GM19452 (cell line): Measurements from ENCODE around the gene RAD50.
A peak's percentile ranks its signal among the peaks of the same experiment; 100 is the strongest.

ENCODE experiments used
- ATAC-seq: cut with Tn5 transposase; IDR thresholded peaks from one replicate; pipeline ENCODE4 v1.9.1; 2021; ENCODE audit not compliant: unreplicated experiment

The RAD50 gene

DNA sequence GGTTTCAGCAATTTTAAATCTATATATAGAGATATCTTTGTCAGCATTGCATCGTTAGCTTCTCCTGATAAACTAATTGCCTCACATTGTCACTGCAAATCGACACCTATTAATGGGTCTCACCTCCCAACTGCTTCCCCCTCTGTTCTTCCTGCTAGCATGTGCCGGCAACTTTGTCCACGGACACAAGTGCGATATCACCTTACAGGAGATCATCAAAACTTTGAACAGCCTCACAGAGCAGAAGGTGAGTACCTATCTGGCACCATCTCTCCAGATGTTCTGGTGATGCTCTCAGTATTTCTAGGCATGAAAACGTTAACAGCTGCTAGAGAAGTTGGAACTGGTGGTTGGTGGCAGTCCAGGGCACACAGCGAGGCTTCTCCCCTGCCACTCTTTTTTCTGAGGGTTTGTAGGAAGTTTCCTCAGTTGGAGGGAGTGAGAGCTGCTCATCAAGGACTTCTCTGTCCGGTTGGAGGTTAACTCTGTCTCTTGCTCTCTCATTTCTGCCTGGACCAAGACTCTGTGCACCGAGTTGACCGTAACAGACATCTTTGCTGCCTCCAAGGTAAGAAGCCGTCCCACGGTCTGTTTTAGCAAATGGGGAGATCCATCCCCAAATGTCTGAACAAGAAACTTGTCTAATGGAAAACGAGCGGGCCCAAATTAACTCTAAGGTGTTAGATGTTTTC, 117.3 kb downstream of the RAD50 start, which contains the start of gene IL4:
Gene IL4, plus strand, starts transcription at position 51 of the 692 bp plus-strand sequence. Its CDS starts 62 bp downstream, at position 113.
- ATAC-seq: no peak

GRCh38 chr5:132674671-132675506, 118.1 kb downstream of the RAD50 start:
- peak; percentile 64 for ATAC-seq

- ATAC-seq: no peak
These were observed 119.3 kb downstream of the RAD50 start for GRCh38 chr5:132675936-132676689.

GRCh38 chr5:132677191-132677590, 120.4 kb downstream of the RAD50 start:
- no peak for ATAC-seq

GRCh38 chr5:132677682-132678400, 121.1 kb downstream of the RAD50 start:
- ATAC-seq: no peak

DNA sequence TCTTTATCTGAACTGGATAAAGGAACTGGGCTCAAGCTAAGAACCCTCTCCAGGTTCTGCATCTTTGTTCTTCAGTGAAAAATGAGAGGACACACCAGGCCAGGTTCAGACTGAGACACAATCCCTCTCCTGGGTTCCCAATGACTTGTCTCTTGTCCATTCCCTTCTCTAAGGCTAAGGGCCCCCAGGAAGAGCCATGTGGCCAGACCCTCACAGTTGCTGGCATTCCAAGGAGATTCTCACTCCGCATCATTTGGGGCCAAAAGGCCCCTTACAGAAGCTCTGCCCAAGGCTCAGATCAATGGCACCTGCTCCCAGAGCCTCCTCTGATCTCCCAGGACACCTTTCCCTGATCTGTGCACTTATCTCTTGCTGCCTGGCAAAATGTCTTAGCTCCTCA, 122.0 kb downstream of the RAD50 start:
- no peak for ATAC-seq

- ATAC-seq: no peak
These were observed 122.4 kb downstream of the RAD50 start for GRCh38 chr5:132679166-132679565.

- no peak for ATAC-seq
These were observed 123.1 kb downstream of the RAD50 start for GRCh38 chr5:132679717-132680380.

- no peak for ATAC-seq
These were observed 124.2 kb downstream of the RAD50 start for GRCh38 chr5:132680780-132681475.

GRCh38 chr5:132681476-132681831, 124.7 kb downstream of the RAD50 start:
- ATAC-seq: no peak

GRCh38 chr5:132681983-132682382, 125.2 kb downstream of the RAD50 start:
- ATAC-seq: no peak

GRCh38 chr5:132684491-132684890, 127.7 kb downstream of the RAD50 start:
- ATAC-seq: no peak

GRCh38 chr5:132684922-132685720, 128.3 kb downstream of the RAD50 start:
- ATAC-seq: no peak

- no peak for ATAC-seq
These were observed 129.4 kb downstream of the RAD50 start for GRCh38 chr5:132686193-132686592.

DNA sequence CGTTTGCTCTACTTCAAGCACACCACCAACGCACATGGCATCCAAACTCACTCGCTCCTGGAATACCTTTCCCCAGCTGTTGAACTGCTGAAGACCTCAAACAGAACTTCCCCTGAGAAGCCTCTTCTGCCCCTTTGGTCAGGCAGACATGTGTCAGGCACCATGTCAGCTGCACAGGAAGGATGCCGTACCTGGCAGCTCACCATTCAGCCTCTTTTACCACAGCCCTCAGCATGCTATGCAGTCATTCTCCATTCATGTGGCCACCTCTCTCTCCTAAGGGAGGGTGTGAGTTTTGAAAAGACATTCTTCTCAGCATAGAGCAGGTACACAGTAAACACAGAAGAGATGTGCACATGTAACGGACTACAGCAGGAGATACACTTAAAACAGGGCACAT, 131.2 kb downstream of the RAD50 start:
- no peak for ATAC-seq

- no peak for ATAC-seq
These were observed 132.0 kb downstream of the RAD50 start for GRCh38 chr5:132688536-132689339.

GRCh38 chr5:132689513-132689912, 132.7 kb downstream of the RAD50 start:
- no peak for ATAC-seq

GRCh38 chr5:132690156-132690555, 133.4 kb downstream of the RAD50 start:
- ATAC-seq: no peak
